H9 (cell line): Measurements from ENCODE around the gene PPAT. TPM values are rescaled to one million over a fixed set of nuclear protein-coding genes. Genes with fewer than 3 reads are reported as not detected.
"Not testable (repeated sequence)": the region's sequence is repeated elsewhere in the genome, so short reads cannot be mapped to it uniquely, and the experiment has no call there.

ENCODE experiments used
- DNase-seq: peaks from one replicate; pipeline ENCODE4 v3.0.0-alpha.2; 2017
- H2AFZ ChIP-seq: one replicate; pipeline ENCODE4 v1.6.1; 2013; ENCODE audit warnings: mild to moderate bottlenecking, low read length, control low read depth, moderate library complexity
- H2AK5ac ChIP-seq: 2 replicates; pipeline ENCODE4 v1.6.1; 2013; ENCODE audit warnings: low read length, control low read depth, mixed read lengths; ENCODE audit not compliant: insufficient read length
- H2BK120ac ChIP-seq: one replicate; pipeline ENCODE4 v1.6.1; 2013; ENCODE audit warnings: low read depth, mild to moderate bottlenecking, low read length, control low read depth, inconsistent platforms; ENCODE audit not compliant: poor library complexity, severe bottlenecking
- H2BK12ac ChIP-seq: 2 replicates; pipeline ENCODE4 v1.6.1; 2013; ENCODE audit warnings: low read length, control low read depth, mixed read lengths, low read depth; ENCODE audit not compliant: insufficient read length
- H2BK15ac ChIP-seq: 2 replicates; pipeline ENCODE4 v1.6.1; 2013; ENCODE audit warnings: low read depth, low read length, control low read depth
- H2BK20ac ChIP-seq: one replicate; pipeline ENCODE4 v1.6.1; 2013; ENCODE audit warnings: low read depth, mild to moderate bottlenecking, low read length, control low read depth, inconsistent platforms; ENCODE audit not compliant: poor library complexity, severe bottlenecking
- H2BK5ac ChIP-seq: 2 replicates; pipeline ENCODE4 v1.6.1; 2013; ENCODE audit warnings: low read length, control low read depth, mixed read lengths; ENCODE audit not compliant: insufficient read length
- H3K14ac ChIP-seq: 2 replicates; pipeline ENCODE4 v1.6.1; 2013; ENCODE audit warnings: low read length, control low read depth; ENCODE audit not compliant: insufficient read depth
- H3K18ac ChIP-seq: 2 replicates; pipeline ENCODE4 v1.6.1; 2013; ENCODE audit warnings: low read depth, mild to moderate bottlenecking, mixed read lengths, low read length, control low read depth; ENCODE audit not compliant: insufficient read length
- H3K23ac ChIP-seq: 2 replicates; pipeline ENCODE4 v1.6.1; 2013; ENCODE audit warnings: low read length, control low read depth, mixed read lengths, low read depth; ENCODE audit not compliant: insufficient read length
- H3K23me2 ChIP-seq: 2 replicates; pipeline ENCODE4 v1.6.1; 2013; ENCODE audit warnings: low read depth, mild to moderate bottlenecking, mixed read lengths, low read length, control low read depth; ENCODE audit not compliant: insufficient read length, poor library complexity, severe bottlenecking
- H3K27ac ChIP-seq: 2 replicates; pipeline ENCODE4 v1.5.1; 2013; ENCODE audit warnings: low read length, control low read depth, mixed read lengths, low read depth; ENCODE audit not compliant: insufficient read length
- H3K27me3 ChIP-seq: 2 replicates; pipeline ENCODE4 v1.6.1; 2013; ENCODE audit warnings: low read length, control low read depth, inconsistent platforms; ENCODE audit not compliant: insufficient read depth
- H3K4ac ChIP-seq: 2 replicates; pipeline ENCODE4 v1.6.1; 2013; ENCODE audit warnings: low read depth, mild to moderate bottlenecking, control low read depth, inconsistent platforms, low read length, moderate library complexity
- H3K4me1 ChIP-seq: 2 replicates; pipeline ENCODE4 v1.6.1; 2013; ENCODE audit warnings: low read length, control low read depth, inconsistent platforms; ENCODE audit not compliant: insufficient read depth
- H3K4me2 ChIP-seq: 2 replicates; pipeline ENCODE4 v1.6.1; 2013; ENCODE audit warnings: low read length, control low read depth, mixed read lengths; ENCODE audit not compliant: insufficient read length, insufficient read depth
- H3K56ac ChIP-seq: 2 replicates; pipeline ENCODE4 v1.6.1; 2013; ENCODE audit warnings: low read depth, mild to moderate bottlenecking, mixed read lengths, low read length, control low read depth; ENCODE audit not compliant: insufficient read length
- H3K79me1 ChIP-seq: 2 replicates; pipeline ENCODE4 v1.6.1; 2013; ENCODE audit warnings: low read depth, mild to moderate bottlenecking, moderate library complexity, low read length, control low read depth, inconsistent platforms; ENCODE audit not compliant: insufficient read depth, poor library complexity, severe bottlenecking
- H3K79me2 ChIP-seq: 2 replicates; pipeline ENCODE4 v1.6.1; 2013; ENCODE audit warnings: low read length, control low read depth, inconsistent platforms; ENCODE audit not compliant: insufficient read depth
- H3K9ac ChIP-seq: 2 replicates; pipeline ENCODE4 v1.6.1; 2013; ENCODE audit warnings: low read length, control low read depth, mixed read lengths; ENCODE audit not compliant: insufficient read length; ENCODE audit errors: extremely low read depth
- H3K9me3 ChIP-seq: one replicate; pipeline ENCODE4 v1.6.1; 2013; ENCODE audit warnings: low read depth, low read length, inconsistent platforms; ENCODE audit not compliant: control insufficient read depth
- H3T11ph ChIP-seq: one replicate; pipeline ENCODE4 v1.6.1; 2013; ENCODE audit warnings: mild to moderate bottlenecking, low read length, control low read depth, inconsistent platforms
- H4K20me1 ChIP-seq: one replicate; pipeline ENCODE4 v1.6.1; 2013; ENCODE audit not compliant: control insufficient read depth, insufficient read length, insufficient read depth
- H4K5ac ChIP-seq: 2 replicates; pipeline ENCODE4 v1.6.1; 2013; ENCODE audit warnings: low read depth, mild to moderate bottlenecking, mixed read lengths, low read length, control low read depth; ENCODE audit not compliant: insufficient read length
- H4K8ac ChIP-seq: replicated peaks from 2 replicates; pipeline ENCODE4 v1.6.1; 2013; ENCODE audit warnings: low read length, control low read depth, mixed read lengths, low read depth; ENCODE audit not compliant: insufficient read length
- H4K91ac ChIP-seq: 2 replicates; pipeline ENCODE4 v1.6.1; 2013; ENCODE audit warnings: low read depth, mild to moderate bottlenecking, moderate library complexity, mixed read lengths, low read length, control low read depth; ENCODE audit not compliant: insufficient read length
- H3K27ac Mint-ChIP-seq, 3 experiments: 2 replicates in 2 of 3; 3 replicates in 1 of 3; pipeline ENCODE4 v1.8.0; 2020 to 2021; ENCODE audit warnings: mixed read lengths in 3 of 3, mild to moderate bottlenecking in 1 of 3, moderate library complexity in 1 of 3
- H3K27me3 Mint-ChIP-seq: 2 replicates; pipeline ENCODE4 v1.8.0; 2021; ENCODE audit warnings: low read depth, mild to moderate bottlenecking, moderate library complexity, mixed read lengths
- H3K36me3 Mint-ChIP-seq, 3 experiments: 2 replicates in 2 of 3; 3 replicates in 1 of 3; pipeline ENCODE4 v1.8.0; 2020 to 2021; ENCODE audit warnings: low read depth in 3 of 3, mixed read lengths in 3 of 3; ENCODE audit not compliant: insufficient read depth in 1 of 3
- H3K4me1 Mint-ChIP-seq, 2 experiments: 2 replicates each; pipeline ENCODE4 v1.8.0; 2020; ENCODE audit warnings: mixed read lengths in 2 of 2
- H3K4me3 Mint-ChIP-seq, 2 experiments: 2 replicates in 1 of 2; 3 replicates in 1 of 2; pipeline ENCODE4 v1.8.0; 2020 to 2021; ENCODE audit warnings: mild to moderate bottlenecking in 2 of 2, mixed read lengths in 2 of 2, moderate library complexity in 1 of 2
- H3K9me3 Mint-ChIP-seq, 2 experiments: 2 replicates in 1 of 2; 3 replicates in 1 of 2; pipeline ENCODE4 v1.8.0; 2020; ENCODE audit warnings: mild to moderate bottlenecking in 2 of 2, mixed read lengths in 2 of 2, moderate library complexity in 1 of 2
- CTCF ChIP-seq: fragments of 200-600 bp; sonication (generic); conservative IDR thresholded peaks from 3 replicates; pipeline ENCODE4 v1.8.0; 2021; ENCODE audit warnings: antibody characterized with exemption, mild to moderate bottlenecking
- WGBS: extraction: QIAGEN DNeasy Blood & Tissue Kit; methylation state at CpG from one replicate; pipeline ENCODE4 v1.1.7; 2013; ENCODE audit warnings: missing lambda C conversion rate, low lambda C conversion rate, mixed read lengths; ENCODE audit not compliant: insufficient read length; ENCODE audit errors: extremely low coverage; 5-methylcytosine and 5-hydroxymethylcytosine counted together
- total RNA-seq: library from RNA; stranded (reverse); gene quantifications from 2 replicates; pipeline ENCODE4 v1.2.1, GENCODE V29; 2021

PPAT gene
- total RNA-seq, 1 experiment from 2014 or later: 77.1 TPM

GRCh38 chr4:56450342-56450741 is 14.9 kb upstream of the PPAT start:
- Histone ChIP-seq H3K56ac (no peak overlapping the region), H3K4me2 (no peak overlapping the region), H2BK120ac (no peak overlapping the region), H2BK5ac (no peak overlapping the region), H2BK20ac (no peak overlapping the region), H3K4ac (no peak overlapping the region), H3K9ac (no peak overlapping the region), H3K23me2 (no peaks in the 10 kb centered on the region), H2BK15ac (no peak overlapping the region), H3K79me1 (no peaks in the 10 kb centered on the region), H2AFZ (no peak overlapping the region), H4K5ac (no peak overlapping the region), H3K23ac (no peak overlapping the region), H3K27ac (no peak overlapping the region), H3T11ph (no peak overlapping the region), H3K4me1 (no peaks in the 10 kb centered on the region), H4K20me1 (no peaks in the 10 kb centered on the region), H3K14ac (no peak overlapping the region), H2BK12ac (no peak overlapping the region), H3K18ac (no peak overlapping the region), H4K91ac (no peak overlapping the region), H2AK5ac (no peak overlapping the region), H3K27me3 (no peaks in the 10 kb centered on the region), H3K79me2 (no peaks in the 10 kb centered on the region; the same call in 1 of the 2 replicates), H3K9me3 (no peaks in the 10 kb centered on the region), H4K8ac (no peak overlapping the region)
- H3K27me3 Mint-ChIP-seq: no peaks in the 10 kb centered on the region
- H3K27ac Mint-ChIP-seq: no peak overlapping the region
- no peaks in the 10 kb centered on the region for H3K9me3 Mint-ChIP-seq
- no peaks in the 10 kb centered on the region for H3K4me1 Mint-ChIP-seq
- no peak for TF ChIP-seq CTCF
- no peak overlapping the region for H3K4me3 Mint-ChIP-seq
- no CpG with 5 or more reads among the region's 1 CpG for WGBS
- peaks cover 65 to 97% (median 96%) of the 10 kb centered on the region in 3 experiments for H3K36me3 Mint-ChIP-seq
- no peak for DNase-seq

GRCh38 chr4:56449475-56449874 is 14.1 kb upstream of the PPAT start:
- H4K8ac ChIP-seq, H3K9ac ChIP-seq, H3K79me1 ChIP-seq, H3K27me3 Mint-ChIP-seq, H3K14ac ChIP-seq, H3K23me2 ChIP-seq, H3K56ac ChIP-seq, H4K20me1 ChIP-seq, H3K27ac ChIP-seq, H3K9me3 Mint-ChIP-seq, H3K4me1 ChIP-seq, H3K9me3 ChIP-seq, H3K79me2 ChIP-seq, H3T11ph ChIP-seq, H4K91ac ChIP-seq, H2AFZ ChIP-seq, H3K23ac ChIP-seq, H3K4ac ChIP-seq, H2BK120ac ChIP-seq, H4K5ac ChIP-seq, H3K18ac ChIP-seq, H3K4me2 ChIP-seq, DNase-seq, H3K4me1 Mint-ChIP-seq, H3K4me3 Mint-ChIP-seq, H2BK12ac ChIP-seq, H2BK5ac ChIP-seq, H2BK15ac ChIP-seq, H3K27ac Mint-ChIP-seq, H2AK5ac ChIP-seq, H3K27me3 ChIP-seq, H2BK20ac ChIP-seq: not testable (repeated sequence)
- no CpG with 5 or more reads among the region's 4 CpGs for WGBS
- H3K36me3 Mint-ChIP-seq: peaks cover 66 to 97% (median 96%) of the 10 kb centered on the region in 3 experiments
